Ishikawa (cell line): Measurements from ENCODE around the gene MX1.

Experiments used
- CREB1 ChIP-seq: IDR thresholded peaks from 2 replicates; pipeline ENCODE4 v1.6.1; 2012; ENCODE audit warnings: low read depth
- EP300 ChIP-seq: IDR thresholded peaks from 2 replicates; pipeline ENCODE4 v1.6.1; 2012; ENCODE audit warnings: borderline replicate concordance
- FOXM1 ChIP-seq: IDR thresholded peaks from 2 replicates; pipeline ENCODE4 v1.6.1; 2012; ENCODE audit warnings: low read depth, borderline replicate concordance
- RAD21 ChIP-seq: IDR thresholded peaks from 2 replicates; pipeline ENCODE4 v1.6.1; 2012; ENCODE audit warnings: low read depth
- TAF1 ChIP-seq: IDR thresholded peaks from 2 replicates; pipeline ENCODE4 v1.6.1; 2012; ENCODE audit warnings: low read depth, mild to moderate bottlenecking
- TCF12 ChIP-seq: IDR thresholded peaks from 2 replicates; pipeline ENCODE4 v1.6.1; 2012; ENCODE audit warnings: low read depth
- YY1 ChIP-seq: IDR thresholded peaks from 2 replicates; pipeline ENCODE4 v1.6.1; 2012; ENCODE audit warnings: low read depth
- ZBTB7A ChIP-seq: IDR thresholded peaks from 2 replicates; pipeline ENCODE4 v1.6.1; 2012; ENCODE audit warnings: low read depth
- TF ChIP-seq, protein P1 (sequence below): IDR thresholded peaks from 2 replicates; pipeline ENCODE4 v1.6.1; 2012; ENCODE audit warnings: low read depth, mild to moderate bottlenecking
- TF ChIP-seq, protein P2 (sequence below): IDR thresholded peaks from 2 replicates; pipeline ENCODE4 v1.6.1; 2012
- TF ChIP-seq, protein P3 (sequence below): IDR thresholded peaks from 2 replicates; pipeline ENCODE4 v1.6.1; 2012

DNA sequence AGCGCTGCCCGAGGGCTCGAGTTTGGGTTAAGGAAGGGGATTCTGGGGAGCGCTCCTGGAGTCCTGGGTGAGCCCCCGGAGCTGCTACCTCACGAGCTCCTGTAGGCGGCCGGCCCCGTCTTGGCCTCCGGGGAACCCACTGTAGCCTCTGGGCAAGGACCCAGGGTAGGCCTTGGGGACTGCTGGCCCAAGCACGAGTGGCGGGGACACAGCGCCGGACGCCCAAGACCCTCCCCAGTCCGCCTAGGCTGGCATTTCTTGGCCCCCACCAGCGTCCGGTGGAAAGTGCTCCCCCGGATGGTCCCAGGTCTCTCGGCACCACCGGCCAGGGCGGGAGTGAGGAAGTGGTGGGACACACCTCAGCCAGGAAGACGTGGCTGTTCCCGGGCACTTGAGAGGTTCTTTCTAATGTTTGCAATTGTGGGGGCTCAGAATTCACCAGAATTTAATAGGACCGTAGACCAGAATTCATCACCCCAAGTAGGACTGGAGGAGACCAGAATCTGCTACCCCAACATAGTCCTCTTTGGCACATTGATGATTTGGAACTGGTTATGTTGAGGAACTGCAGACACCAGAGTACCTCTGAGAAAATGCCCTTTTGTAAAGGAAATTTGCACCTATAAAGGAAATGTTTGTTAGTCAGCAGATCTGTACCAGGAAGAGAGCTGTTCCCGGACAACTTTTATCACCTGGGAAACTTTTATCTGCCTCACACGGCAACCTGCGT lies 82.5 kb downstream of the MX1 start:
- no peak for TF ChIP-seq RAD21
- TF ChIP-seq EP300, result no peak
- TF ChIP-seq, protein P1, sequence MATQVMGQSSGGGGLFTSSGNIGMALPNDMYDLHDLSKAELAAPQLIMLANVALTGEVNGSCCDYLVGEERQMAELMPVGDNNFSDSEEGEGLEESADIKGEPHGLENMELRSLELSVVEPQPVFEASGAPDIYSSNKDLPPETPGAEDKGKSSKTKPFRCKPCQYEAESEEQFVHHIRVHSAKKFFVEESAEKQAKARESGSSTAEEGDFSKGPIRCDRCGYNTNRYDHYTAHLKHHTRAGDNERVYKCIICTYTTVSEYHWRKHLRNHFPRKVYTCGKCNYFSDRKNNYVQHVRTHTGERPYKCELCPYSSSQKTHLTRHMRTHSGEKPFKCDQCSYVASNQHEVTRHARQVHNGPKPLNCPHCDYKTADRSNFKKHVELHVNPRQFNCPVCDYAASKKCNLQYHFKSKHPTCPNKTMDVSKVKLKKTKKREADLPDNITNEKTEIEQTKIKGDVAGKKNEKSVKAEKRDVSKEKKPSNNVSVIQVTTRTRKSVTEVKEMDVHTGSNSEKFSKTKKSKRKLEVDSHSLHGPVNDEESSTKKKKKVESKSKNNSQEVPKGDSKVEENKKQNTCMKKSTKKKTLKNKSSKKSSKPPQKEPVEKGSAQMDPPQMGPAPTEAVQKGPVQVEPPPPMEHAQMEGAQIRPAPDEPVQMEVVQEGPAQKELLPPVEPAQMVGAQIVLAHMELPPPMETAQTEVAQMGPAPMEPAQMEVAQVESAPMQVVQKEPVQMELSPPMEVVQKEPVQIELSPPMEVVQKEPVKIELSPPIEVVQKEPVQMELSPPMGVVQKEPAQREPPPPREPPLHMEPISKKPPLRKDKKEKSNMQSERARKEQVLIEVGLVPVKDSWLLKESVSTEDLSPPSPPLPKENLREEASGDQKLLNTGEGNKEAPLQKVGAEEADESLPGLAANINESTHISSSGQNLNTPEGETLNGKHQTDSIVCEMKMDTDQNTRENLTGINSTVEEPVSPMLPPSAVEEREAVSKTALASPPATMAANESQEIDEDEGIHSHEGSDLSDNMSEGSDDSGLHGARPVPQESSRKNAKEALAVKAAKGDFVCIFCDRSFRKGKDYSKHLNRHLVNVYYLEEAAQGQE, result no peak
- TF ChIP-seq, protein P2, sequence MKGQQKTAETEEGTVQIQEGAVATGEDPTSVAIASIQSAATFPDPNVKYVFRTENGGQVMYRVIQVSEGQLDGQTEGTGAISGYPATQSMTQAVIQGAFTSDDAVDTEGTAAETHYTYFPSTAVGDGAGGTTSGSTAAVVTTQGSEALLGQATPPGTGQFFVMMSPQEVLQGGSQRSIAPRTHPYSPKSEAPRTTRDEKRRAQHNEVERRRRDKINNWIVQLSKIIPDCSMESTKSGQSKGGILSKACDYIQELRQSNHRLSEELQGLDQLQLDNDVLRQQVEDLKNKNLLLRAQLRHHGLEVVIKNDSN, result no peak
- TF ChIP-seq CREB1, result no peak
- no peak for TF ChIP-seq TAF1
- no peak for TF ChIP-seq YY1
- TF ChIP-seq FOXM1, result no peak
- no peak for TF ChIP-seq TCF12
- no peak for TF ChIP-seq ZBTB7A
- TF ChIP-seq, protein P3, sequence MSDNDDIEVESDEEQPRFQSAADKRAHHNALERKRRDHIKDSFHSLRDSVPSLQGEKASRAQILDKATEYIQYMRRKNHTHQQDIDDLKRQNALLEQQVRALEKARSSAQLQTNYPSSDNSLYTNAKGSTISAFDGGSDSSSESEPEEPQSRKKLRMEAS, result no peak
